GM23338 (cell line): ENCODE data around the gene IFRD1. TPM values are rescaled to one million over a fixed set of nuclear protein-coding genes. Genes with fewer than 3 reads are reported as not detected.
A peak's percentile ranks its signal among the peaks of the same experiment; 100 is the strongest.

ENCODE experiments used
- ATAC-seq: fragments of 200-7000 bp; cut with Tn5 transposase; 3 replicates; pipeline ENCODE4 v1.9.1; 2020
- DNase-seq: peaks from one replicate; pipeline ENCODE4 v3.0.0-alpha.2; 2015; ENCODE audit warnings: low spot score
- H2AFZ ChIP-seq: fragments of 200-600 bp; sonication (generic); 2 replicates; pipeline ENCODE4 v1.8.0; 2016; ENCODE audit warnings: antibody characterized with exemption, mild to moderate bottlenecking, moderate library complexity
- H3F3A ChIP-seq: fragments of 200-600 bp; sonication (generic); replicated peaks from 2 replicates; pipeline ENCODE4 v1.8.0; 2017; ENCODE audit warnings: antibody characterized with exemption, mixed run types, low read depth
- H3K27ac ChIP-seq: fragments of 200-600 bp; sonication (generic); 2 replicates; pipeline ENCODE4 v1.6.1; 2016; ENCODE audit warnings: low read depth
- H3K27me3 ChIP-seq: fragments of 200-600 bp; sonication (generic); 2 replicates; pipeline ENCODE4 v1.8.0; 2016; ENCODE audit warnings: mild to moderate bottlenecking, mixed run types, moderate library complexity; ENCODE audit not compliant: insufficient read depth
- H3K36me3 ChIP-seq: fragments of 200-600 bp; sonication (generic); 2 replicates; pipeline ENCODE4 v1.8.0; 2016; ENCODE audit warnings: mild to moderate bottlenecking; ENCODE audit not compliant: insufficient read depth
- H3K4me1 ChIP-seq: fragments of 200-600 bp; sonication (generic); 2 replicates; pipeline ENCODE4 v1.8.0; 2016; ENCODE audit warnings: mild to moderate bottlenecking, moderate library complexity; ENCODE audit not compliant: insufficient read depth
- H3K4me2 ChIP-seq: fragments of 200-600 bp; sonication (generic); 2 replicates; pipeline ENCODE4 v1.7.1; 2017; ENCODE audit warnings: mixed run types
- H3K4me3 ChIP-seq: fragments of 200-600 bp; sonication (generic); 2 replicates; pipeline ENCODE4 v1.6.1; 2016; ENCODE audit warnings: mixed run types
- H3K79me2 ChIP-seq: fragments of 200-600 bp; sonication (generic); replicated peaks from 2 replicates; pipeline ENCODE4 v1.8.0; 2017; ENCODE audit warnings: mild to moderate bottlenecking; ENCODE audit not compliant: insufficient read depth
- H3K9me2 ChIP-seq: fragments of 200-600 bp; sonication (generic); 2 replicates; pipeline ENCODE4 v1.8.0; 2017; ENCODE audit not compliant: insufficient read depth
- H4K20me1 ChIP-seq: fragments of 200-600 bp; sonication (generic); replicated peaks from 2 replicates; pipeline ENCODE4 v1.8.0; 2017; ENCODE audit warnings: mild to moderate bottlenecking; ENCODE audit not compliant: insufficient read depth
- H3K27ac Mint-ChIP-seq: 2 replicates; pipeline ENCODE4 v1.8.0; 2020; ENCODE audit warnings: inconsistent platforms, mild to moderate bottlenecking, moderate library complexity, mixed read lengths
- H3K27me3 Mint-ChIP-seq: 3 replicates; pipeline ENCODE4 v1.8.0; 2022; ENCODE audit warnings: low read depth, mild to moderate bottlenecking, moderate library complexity, mixed read lengths, inconsistent platforms; ENCODE audit not compliant: insufficient read depth, poor library complexity
- H3K36me3 Mint-ChIP-seq: 3 replicates; pipeline ENCODE4 v1.8.0; 2021; ENCODE audit warnings: low read depth, mild to moderate bottlenecking, inconsistent platforms, moderate library complexity, mixed read lengths
- H3K4me1 Mint-ChIP-seq: 3 replicates; pipeline ENCODE4 v1.8.0; 2020; ENCODE audit warnings: mild to moderate bottlenecking, inconsistent platforms, mixed read lengths
- H3K4me3 Mint-ChIP-seq: 3 replicates; pipeline ENCODE4 v1.8.0; 2021; ENCODE audit warnings: moderate library complexity, mild to moderate bottlenecking, inconsistent platforms, mixed read lengths
- H3K9me3 Mint-ChIP-seq: 3 replicates; pipeline ENCODE4 v1.8.0; 2020; ENCODE audit warnings: moderate library complexity, mild to moderate bottlenecking, inconsistent platforms, mixed read lengths
- CREB1 ChIP-seq: fragments of 250-450 bp; sonication (Bioruptor Pico); IDR thresholded peaks from 2 replicates; pipeline ENCODE4 v1.5.0; 2020; ENCODE audit warnings: low read depth, mild to moderate bottlenecking, moderate library complexity
- EZH2 ChIP-seq: fragments of 200-600 bp; sonication (generic); IDR thresholded peaks from one replicate; pipeline ENCODE4 v1.8.0; 2017; ENCODE audit warnings: antibody characterized with exemption, mild to moderate bottlenecking, low read depth; ENCODE audit not compliant: unreplicated experiment
- EZH2phosphoT487 ChIP-seq: fragments of 200-600 bp; sonication (generic); IDR thresholded peaks from one replicate; pipeline ENCODE4 v1.8.1; 2018; ENCODE audit warnings: antibody characterized with exemption; ENCODE audit not compliant: unreplicated experiment
- JUNB ChIP-seq: IDR thresholded peaks from one replicate; pipeline ENCODE4 v1.6.1; 2016; ENCODE audit warnings: antibody characterized with exemption; ENCODE audit not compliant: unreplicated experiment
- POLR2AphosphoS5 ChIP-seq: IDR thresholded peaks from 2 replicates; pipeline ENCODE4 v1.6.1; 2016; ENCODE audit warnings: antibody characterized with exemption, low read depth
- STAT1 ChIP-seq: IDR thresholded peaks from one replicate; pipeline ENCODE4 v1.6.1; 2016; ENCODE audit warnings: antibody characterized with exemption; ENCODE audit not compliant: unreplicated experiment
- ZNF114 ChIP-seq: fragments of 250-450 bp; sonication (Bioruptor Pico); IDR thresholded peaks from 2 replicates; pipeline ENCODE4 v1.5.0; 2020; ENCODE audit warnings: mild to moderate bottlenecking, moderate library complexity
- ZNF331 ChIP-seq: fragments of 250-450 bp; sonication (Bioruptor Pico); IDR thresholded peaks from 2 replicates; pipeline ENCODE4 v1.5.0; 2020; ENCODE audit warnings: low read depth, mild to moderate bottlenecking, moderate library complexity
- ZNF462 ChIP-seq: fragments of 250-450 bp; sonication (Bioruptor Pico); IDR thresholded peaks from 2 replicates; pipeline ENCODE4 v1.5.0; 2020; ENCODE audit warnings: mild to moderate bottlenecking, moderate library complexity
- polyA plus RNA-seq: library from polyadenylated mRNA; unstranded; fragments of >200 nt; fragmentation: Nextera tagmentation; extraction: Ambion mirVana; gene quantifications from 2 replicates; pipeline ENCODE4 v1.2.1, GENCODE V29; 2016
- total RNA-seq: library from RNA; depleted of rRNA; stranded (reverse); fragments of >200 nt; shearing (Covaris generic); gene quantifications from 2 replicates; pipeline ENCODE4 v1.2.3, GENCODE V29; 2014
- TF ChIP-seq, protein P1 (sequence below), 2 experiments: fragments of 200-600 bp in 1 of 2; sonication (generic) in 1 of 2; conservative IDR thresholded peaks; 2 replicates each; pipeline versions ENCODE4 v1.5.1 to v1.6.1; 2016 to 2017; ENCODE audit warnings: antibody characterized with exemption in 2 of 2, low read depth in 2 of 2, mild to moderate bottlenecking in 2 of 2, moderate library complexity in 1 of 2
- TF ChIP-seq, protein P2 (sequence below): IDR thresholded peaks from one replicate; pipeline ENCODE4 v1.6.1; 2018; ENCODE audit warnings: antibody characterized with exemption; ENCODE audit not compliant: unreplicated experiment

IFRD1 gene
- total and polyA plus RNA-seq, 2 experiments from 2014 or later = 69.6 to 73.6 TPM

DNA sequence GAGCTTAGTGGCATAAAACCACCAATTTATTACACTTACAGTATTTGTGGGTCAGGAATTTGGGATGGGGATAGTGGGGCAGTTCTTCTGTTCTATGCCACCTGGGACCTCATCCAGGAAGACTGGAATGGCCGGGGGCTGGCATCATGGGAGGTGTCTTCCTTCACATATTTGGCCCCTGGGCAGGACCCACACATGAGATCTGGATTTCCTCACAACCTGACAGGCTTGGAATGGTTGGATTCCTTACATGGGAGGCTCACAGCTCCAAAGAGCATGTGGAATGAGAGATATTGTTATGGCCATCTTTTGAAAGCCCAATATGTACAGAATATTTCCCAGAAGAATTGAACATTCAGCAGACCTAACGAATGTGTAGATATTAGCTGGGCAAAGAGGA lies 52.4 kb downstream of the IFRD1 start (continued):
- TF ChIP-seq ZNF114 (CRISPR knock-in tag) (no peak), EZH2phosphoT487 (no peak)
- TF ChIP-seq, protein P1, sequence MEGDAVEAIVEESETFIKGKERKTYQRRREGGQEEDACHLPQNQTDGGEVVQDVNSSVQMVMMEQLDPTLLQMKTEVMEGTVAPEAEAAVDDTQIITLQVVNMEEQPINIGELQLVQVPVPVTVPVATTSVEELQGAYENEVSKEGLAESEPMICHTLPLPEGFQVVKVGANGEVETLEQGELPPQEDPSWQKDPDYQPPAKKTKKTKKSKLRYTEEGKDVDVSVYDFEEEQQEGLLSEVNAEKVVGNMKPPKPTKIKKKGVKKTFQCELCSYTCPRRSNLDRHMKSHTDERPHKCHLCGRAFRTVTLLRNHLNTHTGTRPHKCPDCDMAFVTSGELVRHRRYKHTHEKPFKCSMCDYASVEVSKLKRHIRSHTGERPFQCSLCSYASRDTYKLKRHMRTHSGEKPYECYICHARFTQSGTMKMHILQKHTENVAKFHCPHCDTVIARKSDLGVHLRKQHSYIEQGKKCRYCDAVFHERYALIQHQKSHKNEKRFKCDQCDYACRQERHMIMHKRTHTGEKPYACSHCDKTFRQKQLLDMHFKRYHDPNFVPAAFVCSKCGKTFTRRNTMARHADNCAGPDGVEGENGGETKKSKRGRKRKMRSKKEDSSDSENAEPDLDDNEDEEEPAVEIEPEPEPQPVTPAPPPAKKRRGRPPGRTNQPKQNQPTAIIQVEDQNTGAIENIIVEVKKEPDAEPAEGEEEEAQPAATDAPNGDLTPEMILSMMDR (conservative IDR thresholded peaks at IDR 0.05; ENCODE audit: low read depth in 2 of 2) = no peak

GRCh38 chr7:112503361-112503972 lies 53.2 kb downstream of the IFRD1 start:
- Mint-ChIP-seq H3K27me3 (no peaks in the 10 kb centered on the region), H3K27ac (no peak overlapping the region), H3K4me1 (no peaks in the 10 kb centered on the region), H3K36me3 (no peaks in the 10 kb centered on the region), H3K9me3 (no peaks in the 10 kb centered on the region), H3K4me3 (no peak overlapping the region)
- Histone ChIP-seq H3K27me3 (no peaks in the 10 kb centered on the region), H3K27ac (no peak overlapping the region), H3K36me3 (no peaks in the 10 kb centered on the region), H3F3A (no peaks in the 10 kb centered on the region), H3K4me3 (no peak overlapping the region), H3K4me2 (no peak overlapping the region), H2AFZ (0 out of 2 replicates have a peak overlapping the region, but pooled peaks have one; percentile 59), H3K9me2 (no peaks in the 10 kb centered on the region), H3K79me2 (no peaks in the 10 kb centered on the region), H4K20me1 (no peaks in the 10 kb centered on the region), H3K4me1 (no peaks in the 10 kb centered on the region)
- ATAC-seq = no peak
- DNase-seq = no peak
- no peak for TF ChIP-seq ZNF114 (CRISPR knock-in tag)
- TF ChIP-seq ZNF331 (CRISPR knock-in tag) = no peak
- no peak for TF ChIP-seq ZNF462 (CRISPR knock-in tag)
- no peak for TF ChIP-seq JUNB
- no peak for TF ChIP-seq POLR2AphosphoS5
- TF ChIP-seq EZH2phosphoT487 = no peak
- TF ChIP-seq CREB1 (CRISPR knock-in tag) = no peak
- TF ChIP-seq STAT1 = no peak
- TF ChIP-seq, protein P2, sequence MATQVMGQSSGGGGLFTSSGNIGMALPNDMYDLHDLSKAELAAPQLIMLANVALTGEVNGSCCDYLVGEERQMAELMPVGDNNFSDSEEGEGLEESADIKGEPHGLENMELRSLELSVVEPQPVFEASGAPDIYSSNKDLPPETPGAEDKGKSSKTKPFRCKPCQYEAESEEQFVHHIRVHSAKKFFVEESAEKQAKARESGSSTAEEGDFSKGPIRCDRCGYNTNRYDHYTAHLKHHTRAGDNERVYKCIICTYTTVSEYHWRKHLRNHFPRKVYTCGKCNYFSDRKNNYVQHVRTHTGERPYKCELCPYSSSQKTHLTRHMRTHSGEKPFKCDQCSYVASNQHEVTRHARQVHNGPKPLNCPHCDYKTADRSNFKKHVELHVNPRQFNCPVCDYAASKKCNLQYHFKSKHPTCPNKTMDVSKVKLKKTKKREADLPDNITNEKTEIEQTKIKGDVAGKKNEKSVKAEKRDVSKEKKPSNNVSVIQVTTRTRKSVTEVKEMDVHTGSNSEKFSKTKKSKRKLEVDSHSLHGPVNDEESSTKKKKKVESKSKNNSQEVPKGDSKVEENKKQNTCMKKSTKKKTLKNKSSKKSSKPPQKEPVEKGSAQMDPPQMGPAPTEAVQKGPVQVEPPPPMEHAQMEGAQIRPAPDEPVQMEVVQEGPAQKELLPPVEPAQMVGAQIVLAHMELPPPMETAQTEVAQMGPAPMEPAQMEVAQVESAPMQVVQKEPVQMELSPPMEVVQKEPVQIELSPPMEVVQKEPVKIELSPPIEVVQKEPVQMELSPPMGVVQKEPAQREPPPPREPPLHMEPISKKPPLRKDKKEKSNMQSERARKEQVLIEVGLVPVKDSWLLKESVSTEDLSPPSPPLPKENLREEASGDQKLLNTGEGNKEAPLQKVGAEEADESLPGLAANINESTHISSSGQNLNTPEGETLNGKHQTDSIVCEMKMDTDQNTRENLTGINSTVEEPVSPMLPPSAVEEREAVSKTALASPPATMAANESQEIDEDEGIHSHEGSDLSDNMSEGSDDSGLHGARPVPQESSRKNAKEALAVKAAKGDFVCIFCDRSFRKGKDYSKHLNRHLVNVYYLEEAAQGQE = no peak
- no peak for TF ChIP-seq EZH2
- TF ChIP-seq, protein P1 (conservative IDR thresholded peaks at IDR 0.05; ENCODE audit: low read depth in 2 of 2) = no peak
